Stomach (tissue), 9 donors: ENCODE results near the gene LY6G5B. TPM values are rescaled to one million over a fixed set of nuclear protein-coding genes. Genes with fewer than 3 reads are reported as not detected.

Experiments
- DNase-seq, 2 donors: peaks; one replicate each; pipeline versions ENCODE4 v3.0.0 to v3.0.0-alpha.2; 2013 to 2019
- H3K27ac ChIP-seq, 5 donors: fragments of 200-600 bp in 4 of 5; sonication (generic) in 4 of 5; one replicate each; pipeline ENCODE4 v1.5.1; 2013 to 2019; ENCODE audit warnings: mild to moderate bottlenecking in 1 of 5, moderate library complexity in 1 of 5
- H3K27me3 ChIP-seq, 3 donors: fragments of 200-600 bp; sonication (generic); one replicate each; pipeline ENCODE4 v1.5.1; 2017 to 2019; ENCODE audit warnings: mixed run types in 1 of 3
- H3K36me3 ChIP-seq, 4 donors: fragments of 200-600 bp; sonication (generic); 1 replicate in 3 of 4; 2 replicates in 1 of 4; pipeline ENCODE4 v1.5.1; 2016 to 2019
- H3K4me1 ChIP-seq, 4 donors: fragments of 200-600 bp; sonication (generic); one replicate each; pipeline ENCODE4 v1.5.1; 2016 to 2019
- H3K4me3 ChIP-seq, 4 donors: fragments of 200-600 bp; sonication (generic) in 3 of 4; one replicate each; pipeline ENCODE4 v1.5.1; 2016 to 2019; ENCODE audit warnings: mild to moderate bottlenecking in 1 of 4
- H3K9me3 ChIP-seq, 4 donors: fragments of 200-600 bp; sonication (generic); one replicate each; pipeline ENCODE4 v1.5.1; 2016 to 2019
- CTCF ChIP-seq, 7 experiments: fragments of 450-650 bp in 4 of 7; fragments of 200-600 bp in 3 of 7; sonication (generic) in 3 of 7; IDR thresholded peaks; one replicate each; pipeline ENCODE4 v1.5.1; 2016 to 2019; ENCODE audit warnings: antibody characterized with exemption in 7 of 7, control low read depth in 2 of 7, mild to moderate bottlenecking in 1 of 7
- EP300 ChIP-seq: sonication (generic); formaldehyde crosslinking; IDR thresholded peaks from one replicate; pipeline ENCODE4 v1.6.1; 2017; ENCODE audit warnings: antibody characterized with exemption
- POLR2A ChIP-seq, 4 donors: fragments of 450-650 bp; IDR thresholded peaks; one replicate each; pipeline ENCODE4 v1.6.1; 2016; ENCODE audit warnings: antibody characterized with exemption in 4 of 4, control low read depth in 2 of 4, mild to moderate bottlenecking in 1 of 4, moderate library complexity in 1 of 4
- POLR2AphosphoS5 ChIP-seq, 3 donors: sonication (generic); formaldehyde crosslinking; IDR thresholded peaks; one replicate each; pipeline ENCODE4 v1.6.1; 2016; ENCODE audit warnings: antibody characterized with exemption in 3 of 3
- WGBS, 5 donors: extraction: QIAGEN DNeasy Blood & Tissue Kit in 3 of 5; methylation state at CpG; one replicate each; pipeline versions ENCODE4 v1.1.5 to v1.1.7; 2013 to 2018; 5-methylcytosine and 5-hydroxymethylcytosine counted together
- intact Hi-C: fragments of 100-400 bp; cut with DNase I; formaldehyde crosslinking; loops from one replicate; pipeline ENCODE4 v1.15.1; 2023; ENCODE audit warnings: low total_unique reads
- polyA plus RNA-seq, 3 donors: library from polyadenylated mRNA; stranded (reverse); fragments of 200-250 nt; gene quantifications; one replicate each; pipeline ENCODE4 v1.2.3, GENCODE V29; 2013
- total RNA-seq, 5 donors: library from RNA; depleted of rRNA; stranded (reverse); fragments of >200 nt; gene quantifications; one replicate each; pipeline versions ENCODE4 v1.1.0 to v1.2.3, GENCODE V29; 2014 to 2016
- donor health status: healthy with polysubstance abuse.
- donor health status: Bipolar disorder and iron deficiency.
- donor health status: healthy.

LY6G5B gene
- total and polyA plus RNA-seq, 8 donors: 0.44 to 17.1 (median 4.7) TPM; not detected in 1

DNA sequence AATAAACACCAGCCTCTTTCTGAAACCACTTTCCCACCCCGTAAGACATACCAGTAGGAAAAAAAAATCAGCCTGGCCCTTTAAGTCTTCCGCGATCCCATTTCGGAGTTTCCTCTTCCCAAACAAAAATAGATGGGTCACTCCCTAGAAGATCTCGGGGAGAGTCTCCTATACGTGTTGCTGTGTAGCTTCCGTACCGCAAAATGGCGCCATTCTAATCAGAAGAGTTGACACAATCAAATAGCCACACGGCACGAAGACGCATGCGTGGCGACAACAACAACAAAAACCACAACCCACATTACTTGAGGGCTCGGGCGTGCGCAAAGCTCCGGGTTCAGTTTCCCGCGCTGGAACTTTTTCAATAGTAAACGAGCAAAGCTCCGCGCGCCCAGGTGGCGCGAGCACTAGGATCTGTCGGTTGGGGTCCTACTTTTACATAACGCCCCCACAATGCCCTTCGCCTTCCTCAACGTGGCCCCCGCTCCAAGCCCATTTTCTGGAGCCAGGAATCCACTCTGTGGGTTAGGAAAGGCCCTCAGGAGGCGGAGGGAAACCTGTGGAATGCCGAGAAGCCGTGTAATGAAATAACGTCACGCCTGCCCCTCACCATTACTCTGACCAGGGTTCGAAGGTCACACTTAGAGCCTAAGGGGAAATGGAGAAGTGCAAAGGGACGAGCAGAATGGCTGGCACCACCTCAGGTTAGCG lies 4.8 kb upstream of the LY6G5B start, which contains the start of gene GPANK1:
TSS of gene GPANK1 (minus strand) at position 208 of the 711 bp plus-strand sequence. CDS start 519 bp downstream, outside the sequence.
- Histone ChIP-seq H3K27me3 (no peaks in the 10 kb centered on the region), H3K27ac (peak within 1 kb of the TSS; percentile 94 to 98 (median 97)), H3K36me3 (peaks cover 37 to 53% (median 51%) of the 10 kb centered on the region in 4 donors), H3K9me3 (no peaks in the 10 kb centered on the region), H3K4me1 (peaks cover 34 to 74% (median 62%) of the 10 kb centered on the region in 4 donors), H3K4me3 (peak within 1 kb of the TSS; percentile 72 to 98 (median 90))
- intact Hi-C loops: no loop called here
- WGBS, 5 donors: 0% methylated on average over 37 to 39 of the region's 39 CpGs
- peak; percentile 94 to 98 for DNase-seq
- TF ChIP-seq POLR2AphosphoS5 (IDR thresholded peaks at IDR 0.05): peak; percentile 84 to 94 (median 90)
- TF ChIP-seq CTCF (IDR thresholded peaks at IDR 0.05): no peak

DNA sequence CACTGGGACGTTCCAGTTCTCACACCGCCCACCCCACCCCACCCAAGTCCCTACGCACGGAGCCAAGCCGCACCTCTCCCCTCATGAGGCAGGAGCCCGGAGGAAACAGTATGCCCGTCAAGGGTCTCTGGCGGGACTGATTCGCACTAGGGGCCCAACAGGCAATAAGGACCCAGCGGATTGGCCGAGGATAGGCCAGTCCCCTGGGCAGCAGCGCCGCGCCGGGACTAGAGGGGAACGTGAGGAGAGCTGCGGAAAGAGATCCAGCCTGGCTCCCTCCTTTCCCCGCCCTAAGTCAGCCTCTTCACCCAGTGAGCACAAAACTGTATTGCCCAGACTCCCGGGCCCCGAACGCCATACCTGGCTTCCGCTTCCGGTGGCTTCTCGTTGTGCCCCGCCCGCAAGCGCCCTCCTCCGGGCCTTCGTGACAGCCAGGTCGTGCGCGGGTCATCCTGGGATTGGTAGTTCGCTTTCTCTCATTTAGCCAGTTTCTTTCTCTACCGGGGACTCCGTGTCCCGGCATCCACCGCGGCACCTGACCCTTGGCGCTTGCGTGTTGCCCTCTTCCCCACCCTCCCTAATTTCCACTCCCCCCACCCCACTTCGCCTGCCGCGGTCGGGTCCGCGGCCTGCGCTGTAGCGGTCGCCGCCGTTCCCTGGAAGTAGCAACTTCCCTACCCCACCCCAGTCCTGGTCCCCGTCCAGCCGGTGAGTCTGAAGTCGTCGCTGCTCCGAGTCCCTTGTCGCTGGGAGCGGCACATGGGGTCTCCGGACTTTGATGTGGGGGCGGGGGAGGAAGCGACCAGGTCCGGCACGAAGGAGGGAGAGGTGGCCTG lies 4.1 kb upstream of the LY6G5B start, which contains the start of gene CSNK2B:
TSS of gene CSNK2B (plus strand) at position 580 of the 836 bp plus-strand sequence. CDS start 752 bp downstream, outside the sequence.
- Histone ChIP-seq H3K27me3 (no peaks in the 10 kb centered on the region), H3K36me3 (peaks cover 44 to 61% (median 58%) of the 10 kb centered on the region in 4 donors), H3K9me3 (no peaks in the 10 kb centered on the region), H3K4me1 (peaks cover 34 to 71% (median 57%) of the 10 kb centered on the region in 4 donors), H3K27ac (peak within 1 kb of the TSS; percentile 94 to 98 (median 97)), H3K4me3 (peak within 1 kb of the TSS; percentile 72 to 98 (median 90))
- WGBS, 5 donors: 0 to 1% (median 1%) methylated on average over 46 to 63 of the region's 63 CpGs
- TF ChIP-seq CTCF (IDR thresholded peaks at IDR 0.05) (peak in 1 of 7 experiments; percentile 25), EP300 (no peak), POLR2AphosphoS5 (IDR thresholded peaks at IDR 0.05) (peak; percentile 71 to 95 (median 79)), POLR2A (IDR thresholded peaks at IDR 0.05) (no peak)
- intact Hi-C loops: no loop called here
- DNase-seq: peak; percentile 99

- Histone ChIP-seq H3K9me3 (no peaks in the 10 kb centered on the region), H3K4me1 (peaks cover 27 to 64% (median 50%) of the 10 kb centered on the region in 4 donors), H3K36me3 (peaks cover 51 to 68% (median 66%) of the 10 kb centered on the region in 4 donors), H3K27me3 (no peaks in the 10 kb centered on the region), H3K27ac (peak overlapping the region; percentile 91 to 98 (median 96)), H3K4me3 (peak overlapping the region; percentile 72 to 98 (median 90))
- no peak for DNase-seq
- 2 to 4% (median 3%) methylated on average over 15 of the region's 15 CpGs for WGBS, 5 donors
- TF ChIP-seq POLR2AphosphoS5 (IDR thresholded peaks at IDR 0.05): no peak
- intact Hi-C loops: no loop called here
Measured at GRCh38 chr6:31666337-31666965, 3.3 kb upstream of the LY6G5B start.

DNA sequence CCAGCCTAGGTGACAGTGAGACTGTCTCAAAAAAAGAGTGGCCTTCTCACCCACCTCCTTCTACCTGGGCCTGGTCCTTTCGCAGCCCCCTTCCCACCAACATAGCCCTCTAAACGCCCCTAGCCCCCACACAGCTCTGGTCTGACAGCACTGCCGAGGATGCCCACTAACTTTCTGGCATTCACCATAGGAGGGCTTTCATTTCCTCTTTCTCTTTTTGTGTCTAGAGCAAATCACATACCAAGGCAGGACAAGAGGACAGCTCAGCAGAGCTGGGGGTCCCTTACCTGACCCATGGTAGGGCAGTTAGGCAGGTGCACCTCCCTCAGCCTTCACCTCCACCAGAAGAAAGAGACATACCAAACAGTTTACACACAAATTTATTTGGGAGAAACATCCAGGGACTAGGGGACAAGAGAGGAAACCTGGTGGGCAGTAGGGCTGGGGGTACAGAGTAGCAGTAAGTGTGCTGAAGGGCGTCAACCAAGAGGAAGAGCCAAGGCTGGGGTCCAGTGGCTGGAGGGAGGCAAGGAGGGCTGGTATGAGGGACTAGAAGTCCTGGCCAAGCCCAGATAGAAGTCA lies 6.6 kb downstream of the LY6G5B start:
- no peaks in the 10 kb centered on the region for H3K9me3 ChIP-seq
- no peak overlapping the region for H3K27ac ChIP-seq
- no peak for TF ChIP-seq CTCF (IDR thresholded peaks at IDR 0.05)
- H3K4me1 ChIP-seq: peaks cover 5 to 15% (median 13%) of the 10 kb centered on the region in 4 donors
- WGBS, 5 donors: 75 to 89% (median 78%) methylated on average over 4 of the region's 4 CpGs
- DNase-seq: no peak
- no peaks in the 10 kb centered on the region for H3K27me3 ChIP-seq
- intact Hi-C loops: no loop called here
- no peak overlapping the region for H3K4me3 ChIP-seq
- H3K36me3 ChIP-seq: peaks cover 18 to 32% (median 29%) of the 10 kb centered on the region in 4 donors
